K562 treated with DMSO at 1 percent for 24 hours (cell line): ENCODE results near the gene ACOX1. TPM values are rescaled to one million over a fixed set of nuclear protein-coding genes. Genes with fewer than 3 reads are reported as not detected.

Source experiments
- total RNA-seq: library from RNA; unstranded; fragments of 300-600 nt; gene quantifications from 2 replicates; pipeline ENCODE4 v1.2.3, GENCODE V29; 2022; ENCODE audit warnings: low read depth; ENCODE audit not compliant: insufficient read depth

ACOX1 gene
- total RNA-seq: 16.6 and 24.2 TPM in 2 replicates

DNA sequence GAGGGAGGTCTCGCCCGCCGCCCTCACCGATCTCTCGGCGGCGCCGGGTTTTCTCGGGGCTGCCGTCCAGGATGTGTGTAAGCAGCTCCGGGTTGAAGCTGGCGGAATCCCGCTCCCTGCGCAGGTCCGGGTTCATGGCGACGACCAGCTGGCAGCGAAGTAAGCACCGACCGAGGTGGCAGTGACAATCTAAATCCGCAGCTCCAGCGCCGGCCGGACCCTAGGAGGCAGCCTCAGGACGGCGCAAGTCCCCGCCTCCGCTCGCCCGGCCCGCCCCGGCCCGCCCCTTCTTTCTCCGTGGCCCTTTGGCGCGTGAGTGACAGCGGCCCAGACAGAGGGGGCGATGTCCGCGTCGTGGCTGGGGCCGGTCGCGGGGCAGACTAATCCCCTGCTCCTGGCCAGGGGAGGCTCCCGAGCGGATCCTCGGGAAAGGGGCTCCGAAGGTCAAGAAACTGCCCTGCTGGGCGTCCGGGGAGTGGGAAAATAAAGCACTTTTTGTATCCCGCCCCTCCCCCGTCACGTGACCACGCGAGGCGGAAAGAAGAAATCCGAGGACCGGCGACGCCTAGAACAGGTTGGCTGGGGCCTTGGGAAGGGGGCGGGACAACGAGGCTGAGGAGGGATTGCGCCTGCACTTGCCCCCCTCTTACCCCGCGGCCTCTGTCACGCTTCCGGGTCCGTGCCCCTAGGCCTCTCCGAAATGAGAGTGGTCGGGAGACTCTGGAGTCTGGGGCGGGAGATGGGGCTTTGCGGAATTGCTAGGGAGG lies at the start of gene ACOX1, which contains the start of gene TEN1:
TSS of gene ACOX1 (minus strand) at position 229 of the 767 bp plus-strand sequence. CDS start at position 136, 93 bp downstream.
TSS of gene TEN1 (plus strand) at position 303 of the 767 bp plus-strand sequence. CDS start 6,953 bp downstream, outside the sequence.

DNA sequence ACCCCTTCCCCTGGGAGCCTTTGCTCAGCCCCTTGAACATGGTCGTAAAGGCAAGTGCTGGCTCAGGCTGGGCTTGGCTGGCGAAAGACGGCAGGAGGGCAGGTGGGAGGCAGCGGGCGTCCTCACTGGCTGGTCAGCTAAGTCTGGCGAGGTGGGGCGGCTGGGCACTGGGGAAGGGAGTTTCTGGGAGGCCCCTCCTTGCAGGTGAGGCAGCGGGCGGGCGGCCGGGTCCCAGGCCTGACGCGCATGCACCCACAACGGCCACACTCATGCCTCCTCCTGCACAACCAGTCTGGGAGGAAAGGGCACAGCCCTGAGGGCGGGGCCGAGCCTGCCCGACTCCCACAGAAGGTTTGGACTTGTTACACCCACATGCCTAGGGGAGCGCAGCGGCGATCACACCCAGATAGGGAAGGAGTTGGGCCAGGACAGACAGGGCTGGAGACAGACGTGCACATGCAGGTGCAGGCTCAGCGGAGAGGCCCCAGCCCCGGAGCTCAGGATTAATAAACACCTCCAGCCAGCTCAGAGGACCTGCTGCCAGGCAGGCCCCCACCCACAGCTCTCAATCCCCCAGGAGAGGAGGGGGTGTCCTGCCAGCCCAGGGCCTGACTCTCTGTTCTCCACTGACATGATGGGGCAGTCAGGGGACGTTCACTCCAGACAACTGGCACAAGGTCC lies 48.3 kb upstream of the ACOX1 start, which contains the start of gene EVPL:
TSS of gene EVPL (minus strand) at position 148 of the 681 bp plus-strand sequence. CDS start at position 40, 108 bp downstream.

DNA sequence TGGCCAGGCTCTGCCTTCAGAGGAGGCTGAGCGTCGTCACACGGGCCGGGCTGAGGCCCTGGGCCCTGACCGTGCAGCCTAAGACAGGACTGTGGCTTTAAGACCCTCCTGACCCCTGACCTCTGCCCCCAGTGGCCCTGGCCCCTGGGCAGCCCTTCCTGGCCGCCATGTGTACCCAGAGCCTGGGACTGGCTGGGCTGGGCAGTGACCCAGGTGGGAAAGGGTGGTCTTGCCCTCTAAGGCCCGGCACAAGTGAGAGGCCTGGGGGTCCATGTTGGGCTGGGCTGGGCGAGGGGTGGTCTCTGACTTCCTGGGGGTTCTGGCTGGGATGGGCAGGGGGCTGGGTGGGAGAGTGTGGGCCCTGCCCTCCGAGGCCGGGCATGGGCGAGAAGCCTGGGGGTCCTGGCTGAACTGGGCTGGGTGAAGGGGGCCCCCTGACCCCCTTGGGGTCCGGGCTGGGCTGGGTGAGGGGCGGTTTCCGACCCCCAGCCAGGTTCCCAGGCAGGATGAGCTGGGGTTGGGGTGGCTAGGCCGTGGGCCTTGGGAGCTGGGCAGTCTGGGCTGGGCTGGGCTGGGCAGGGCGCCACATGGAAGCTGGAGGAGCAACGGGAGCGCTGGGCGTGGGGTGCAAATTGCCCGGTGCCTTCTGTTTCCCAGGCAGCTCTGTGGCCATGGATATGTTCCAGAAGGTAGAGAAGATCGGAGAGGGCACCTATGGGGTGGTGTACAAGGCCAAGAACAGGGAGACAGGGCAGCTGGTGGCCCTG lies 22.0 kb upstream of the ACOX1 start, which contains the start of gene CDK3:
TSS of gene CDK3 (plus strand) at position 101 of the 767 bp plus-strand sequence. CDS start at position 672, 571 bp downstream.

DNA sequence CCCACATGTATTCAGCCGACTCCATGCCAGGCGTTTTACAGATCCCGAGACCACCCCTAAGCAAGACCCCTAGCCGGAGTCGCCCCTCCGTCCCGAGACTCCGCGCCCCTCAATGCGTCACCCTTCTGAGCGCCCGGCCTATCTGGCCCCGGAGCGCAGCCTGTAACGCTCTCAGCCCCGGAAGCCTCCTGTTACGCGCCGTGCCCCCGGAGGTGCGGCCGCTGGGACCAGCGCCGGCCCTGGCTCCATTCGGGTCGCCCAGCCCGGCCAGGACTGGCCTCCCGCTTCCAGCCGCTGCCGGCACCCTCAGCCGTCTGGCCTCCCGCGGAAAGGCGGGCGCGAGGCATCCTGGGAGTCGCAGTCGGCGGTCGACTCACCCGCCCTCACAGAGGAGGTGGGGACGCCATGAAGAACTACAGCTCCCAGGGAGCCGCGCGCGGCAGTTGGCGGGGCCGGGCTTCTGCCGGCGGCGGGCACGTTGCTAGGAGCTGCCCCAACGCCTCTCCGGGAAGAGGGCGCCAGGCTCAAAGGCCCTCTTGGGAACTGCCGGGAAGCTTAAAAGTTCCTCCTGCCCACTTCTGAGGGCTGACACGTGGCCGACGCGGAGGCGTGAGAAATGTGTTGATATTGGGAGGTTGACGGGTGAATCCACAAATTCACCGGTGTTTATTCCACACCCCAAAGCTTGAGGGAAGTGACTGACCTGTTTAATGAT lies 38.1 kb downstream of the ACOX1 start, which contains the start of gene FBF1:
TSS of gene FBF1 (minus strand) at position 316 of the 715 bp plus-strand sequence. CDS start 2,893 bp downstream, outside the sequence.

GRCh38 chr17:75904749-75905521 lies 74.0 kb downstream of the ACOX1 start, which contains the start of gene MRPL38:
TSS of gene MRPL38 (minus strand) at chr17:75904884. CDS start at chr17:75904875, 9 bp downstream.

DNA sequence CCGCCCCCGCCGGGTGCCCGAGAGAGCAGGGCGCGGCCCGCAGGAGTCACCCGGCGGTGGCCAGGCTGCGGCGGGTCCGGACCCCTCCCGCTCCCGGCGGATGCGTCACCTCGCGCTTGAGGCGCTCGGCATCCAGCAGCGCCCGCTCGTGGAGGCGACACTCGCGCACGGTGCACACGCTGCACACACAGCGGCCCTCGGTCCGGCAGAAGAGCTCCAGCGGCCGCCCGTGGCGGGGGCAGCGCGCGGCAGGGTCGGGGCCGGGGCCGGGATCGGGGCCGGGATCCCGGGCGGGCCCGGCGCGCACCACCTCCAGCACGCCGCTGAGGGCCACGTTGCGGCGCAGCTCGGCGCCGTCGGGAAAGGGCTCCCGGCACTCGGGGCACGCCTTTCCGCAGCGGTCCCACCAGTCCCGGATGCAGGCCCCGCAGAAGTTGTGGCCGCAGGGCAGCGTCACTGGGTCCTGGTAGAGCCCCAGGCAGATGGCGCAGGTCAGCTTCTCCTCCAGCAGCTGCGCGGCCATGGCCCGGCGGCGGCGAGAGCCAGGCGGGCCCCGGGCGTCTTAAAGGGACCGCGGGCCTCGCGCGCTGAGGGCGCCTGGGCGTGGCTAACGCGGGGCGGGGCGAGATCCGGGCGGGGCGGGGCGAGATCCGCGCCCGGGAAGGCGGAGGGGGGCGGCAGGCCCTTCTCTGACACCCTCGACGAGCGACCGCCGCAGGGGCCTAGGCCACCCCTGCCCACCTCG lies 82.4 kb downstream of the ACOX1 start, which contains the start of gene TRIM65:
TSS of gene TRIM65 (minus strand) at position 537 of the 745 bp plus-strand sequence. CDS start at position 523, 14 bp downstream.

Other genes starting within 250 kb of the ACOX1 start
- 95.1 and 125 TPM in 2 replicates for gene GALK1, start 214.0 kb downstream of the ACOX1 start, total RNA-seq
- gene UNK, start 194.4 kb downstream of the ACOX1 start, total RNA-seq: 36.8 and 38.4 TPM in 2 replicates
- 102 and 135 TPM in 2 replicates for gene UNC13D, start 134.8 kb downstream of the ACOX1 start, total RNA-seq
- 185 and 188 TPM in 2 replicates for gene WBP2, start 123.8 kb downstream of the ACOX1 start, total RNA-seq
- 3.8 and 5.8 TPM in 2 replicates for gene TRIM47, start 100.6 kb downstream of the ACOX1 start, total RNA-seq
- 30.0 and 33.3 TPM in 2 replicates for gene TRIM65, start 82.2 kb downstream of the ACOX1 start, total RNA-seq
- 102 and 111 TPM in 2 replicates for gene MRPL38, start 74.3 kb downstream of the ACOX1 start, total RNA-seq
- 8.7 and 10.4 TPM in 2 replicates for gene FBF1, start 38.1 kb downstream of the ACOX1 start, total RNA-seq
- 23.8 and 28.6 TPM in 2 replicates for gene TEN1, start 74 bp upstream of the ACOX1 start, total RNA-seq
- 5.1 and 10.7 TPM in 2 replicates for gene CDK3, start 21.7 kb upstream of the ACOX1 start, total RNA-seq
- not detected in 2 replicates for gene EVPL, start 48.1 kb upstream of the ACOX1 start, total RNA-seq
- gene SRP68, start 93.4 kb upstream of the ACOX1 start, total RNA-seq: 83.2 and 83.8 TPM in 2 replicates
- gene GALR2, start 95.6 kb upstream of the ACOX1 start, total RNA-seq: not detected in 2 replicates
- 6.7 and 7.0 TPM in 2 replicates for gene ZACN, start 100.0 kb upstream of the ACOX1 start, total RNA-seq
- gene EXOC7, start 124.6 kb upstream of the ACOX1 start, total RNA-seq: 49.1 and 49.6 TPM in 2 replicates
- 0.46 TPM in 1 of 2 replicates, not detected in the other for gene FOXJ1, start 162.1 kb upstream of the ACOX1 start, total RNA-seq